HepG2 (cell line): Measurements from ENCODE around the gene UACA. TPM values are rescaled to one million over a fixed set of nuclear protein-coding genes. Genes with fewer than 3 reads are reported as not detected.

Experiments
- BCL6 ChIP-seq: IDR thresholded peaks from 2 replicates; pipeline ENCODE4 v1.6.1; 2016; ENCODE audit warnings: missing genetic modification reagents, missing compliant biosample characterization
- KDM5A ChIP-seq: fragments of 200-600 bp; sonication (generic); IDR thresholded peaks from 2 replicates; pipeline ENCODE4 v1.7.0; 2018; ENCODE audit warnings: antibody characterized with exemption, mild to moderate bottlenecking, low read length, borderline replicate concordance
- MEF2D ChIP-seq: sonication (generic); formaldehyde crosslinking; IDR thresholded peaks from 2 replicates; pipeline ENCODE4 v1.5.1; 2020; ENCODE audit warnings: mild to moderate bottlenecking, missing genetic modification reagents
- MEIS1 ChIP-seq: sonication (generic); formaldehyde crosslinking; IDR thresholded peaks from 2 replicates; pipeline ENCODE4 v1.9.0; 2021; ENCODE audit warnings: mild to moderate bottlenecking, missing genetic modification reagents, moderate library complexity, borderline replicate concordance
- MLLT10 ChIP-seq: sonication (generic); formaldehyde crosslinking; IDR thresholded peaks from 2 replicates; pipeline ENCODE4 v1.4.0; 2020; ENCODE audit warnings: missing genetic modification reagents
- NCOA1 ChIP-seq: sonication (generic); formaldehyde crosslinking; IDR thresholded peaks from 2 replicates; pipeline ENCODE4 v1.9.0; 2021; ENCODE audit warnings: missing genetic modification reagents
- NCOA5 ChIP-seq: sonication (generic); formaldehyde crosslinking; IDR thresholded peaks from 2 replicates; pipeline ENCODE4 v1.4.0; 2020; ENCODE audit warnings: missing genetic modification reagents
- RAD51 ChIP-seq: fragments of 450-650 bp; IDR thresholded peaks from 2 replicates; pipeline ENCODE4 v1.6.1; 2016; ENCODE audit warnings: borderline replicate concordance
- ZFP36L2 ChIP-seq: sonication (generic); formaldehyde crosslinking; IDR thresholded peaks from 2 replicates; pipeline ENCODE4 v1.4.0; 2020; ENCODE audit warnings: missing genetic modification reagents
- ZNF282 ChIP-seq: fragments of 450-650 bp; IDR thresholded peaks from 2 replicates; pipeline ENCODE4 v1.6.1; 2018; ENCODE audit not compliant: partially characterized antibody
- ZNF605 ChIP-seq: sonication (generic); formaldehyde crosslinking; IDR thresholded peaks from 2 replicates; pipeline ENCODE4 v1.8.0; 2022; ENCODE audit warnings: mild to moderate bottlenecking, missing genetic modification reagents
- polyA plus RNA-seq, 8 experiments: library from polyadenylated mRNA; depleted of rRNA in 3 of 8; stranded (reverse) in 7 of 8; unstranded in 1 of 8; fragments of >200 nt; fragmentation: Illumina TruSeq in 4 of 8; extraction: Trizol in 4 of 8; gene quantifications; 2 replicates each; pipeline versions ENCODE4 v1.2.1 to v1.2.3, GENCODE V29; 2011 to 2016; ENCODE audit warnings: low read depth in 4 of 8, missing spikeins in 1 of 8, mixed read lengths in 1 of 8; ENCODE audit not compliant: insufficient read depth in 1 of 8
- total RNA-seq, 5 experiments: library from RNA; depleted of rRNA; stranded (reverse); fragments of >200 nt; fragmentation: Illumina TruSeq; extraction: Trizol; gene quantifications; 2 replicates each; pipeline ENCODE4 v1.2.3, GENCODE V29; 2016; ENCODE audit warnings: low read depth in 1 of 5
- TF ChIP-seq, protein P1 (sequence below): sonication (generic); formaldehyde crosslinking; IDR thresholded peaks from 2 replicates; pipeline ENCODE4 v1.8.1; 2023; ENCODE audit warnings: mild to moderate bottlenecking, inconsistent platforms, moderate library complexity, missing genetic modification reagents, borderline replicate concordance
- TF ChIP-seq, protein P2 (sequence below): sonication (generic); formaldehyde crosslinking; IDR thresholded peaks from 2 replicates; pipeline ENCODE4 v1.5.0; 2020; ENCODE audit warnings: missing genetic modification reagents, mild to moderate bottlenecking, borderline replicate concordance
- TF ChIP-seq, protein P3 (sequence below): sonication (generic); formaldehyde crosslinking; IDR thresholded peaks from 2 replicates; pipeline ENCODE4 v1.4.0; 2020; ENCODE audit warnings: missing genetic modification reagents
- TF ChIP-seq, protein P4 (sequence below): sonication (generic); formaldehyde crosslinking; conservative IDR thresholded peaks from 2 replicates; pipeline ENCODE4 v1.8.0; 2022; ENCODE audit warnings: mild to moderate bottlenecking, moderate library complexity, missing genetic modification reagents
- TF ChIP-seq, protein P5 (sequence below): sonication (generic); IDR thresholded peaks from 2 replicates; pipeline ENCODE4 v1.6.1; 2016; ENCODE audit warnings: low read depth, borderline replicate concordance
- TF ChIP-seq, protein P6 (sequence below): IDR thresholded peaks from 2 replicates; pipeline ENCODE4 v1.6.1; 2012; ENCODE audit warnings: low read depth, low read length, improper control_type of control experiment
- TF ChIP-seq, protein P7 (sequence below): sonication (generic); formaldehyde crosslinking; IDR thresholded peaks from 2 replicates; pipeline ENCODE4 v1.5.0; 2020; ENCODE audit warnings: missing genetic modification reagents

Gene UACA
- total and polyA plus RNA-seq, 2 of the 13 experiments (the other 11 are each of a cell fraction or from before 2014, with no cell fraction given): 17.8 to 39.2 TPM

DNA sequence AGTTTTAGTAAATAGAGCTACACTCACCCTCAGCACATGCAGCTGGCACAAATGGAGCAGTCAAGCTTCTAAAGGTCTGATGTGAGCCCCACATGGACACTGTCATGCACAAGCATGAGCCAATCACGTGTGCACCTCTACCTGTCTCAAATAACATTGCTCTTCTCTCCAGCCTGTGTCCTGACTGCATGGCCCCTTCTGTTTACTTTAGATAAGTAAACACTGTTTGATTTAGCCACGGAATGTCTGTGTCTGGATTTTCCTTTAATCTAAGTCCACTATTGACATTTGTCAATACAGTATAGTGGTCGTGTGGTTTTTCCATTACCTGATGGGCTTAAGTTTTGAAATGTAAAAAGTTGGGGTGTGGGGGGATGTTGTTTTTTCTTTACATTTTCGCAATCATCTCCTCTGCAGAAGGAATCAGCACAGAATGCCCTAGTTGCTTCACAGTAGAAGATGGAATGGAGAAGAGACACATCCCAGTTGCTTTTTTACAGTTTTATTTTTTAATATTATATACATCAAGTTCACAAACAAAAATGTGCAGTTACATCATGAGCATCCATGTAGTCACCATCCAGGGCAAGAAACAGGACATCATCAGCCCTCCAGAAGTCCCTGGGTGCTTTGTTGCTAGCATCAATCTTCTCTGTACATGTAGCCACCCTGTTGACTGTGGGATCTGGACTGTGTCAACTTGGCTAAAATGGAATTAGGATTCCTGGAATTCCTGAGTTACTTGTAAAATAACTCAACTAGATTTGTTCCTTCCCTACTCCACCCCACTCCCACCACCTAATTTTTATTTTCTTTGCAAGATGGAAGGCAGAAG lies 146.1 kb downstream of the UACA start (continued):
- TF ChIP-seq, protein P1, sequence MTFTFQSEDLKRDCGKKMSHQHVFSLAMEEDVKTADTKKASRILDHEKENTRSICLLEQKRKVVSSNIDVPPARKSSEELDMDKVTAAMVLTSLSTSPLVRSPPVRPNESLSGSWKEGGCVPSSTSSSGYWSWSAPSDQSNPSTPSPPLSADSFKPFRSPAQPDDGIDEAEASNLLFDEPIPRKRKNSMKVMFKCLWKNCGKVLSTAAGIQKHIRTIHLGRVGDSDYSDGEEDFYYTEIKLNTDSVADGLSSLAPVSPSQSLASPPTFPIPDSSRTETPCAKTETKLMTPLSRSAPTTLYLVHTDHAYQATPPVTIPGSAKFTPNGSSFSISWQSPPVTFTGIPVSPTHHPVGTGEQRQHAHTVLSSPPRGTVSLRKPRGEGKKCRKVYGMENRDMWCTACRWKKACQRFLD: no peak
- TF ChIP-seq MLLT10 (CRISPR knock-in tag) (no peak), RAD51 (peak; percentile 51; the same call in 1 of the 2 replicates), ZFP36L2 (CRISPR knock-in tag) (no peak), NCOA5 (CRISPR knock-in tag) (no peak), BCL6 (peak; percentile 96), ZNF282 (no peak), MEIS1 (CRISPR knock-in tag) (0 out of 2 replicates have a peak, but pooled peaks have one; percentile 38), KDM5A (no peak), MEF2D (CRISPR knock-in tag) (peak; percentile 95), ZNF605 (CRISPR knock-in tag) (no peak), NCOA1 (CRISPR knock-in tag) (peak; percentile 91; the same call in 1 of the 2 replicates)
- TF ChIP-seq, protein P2, sequence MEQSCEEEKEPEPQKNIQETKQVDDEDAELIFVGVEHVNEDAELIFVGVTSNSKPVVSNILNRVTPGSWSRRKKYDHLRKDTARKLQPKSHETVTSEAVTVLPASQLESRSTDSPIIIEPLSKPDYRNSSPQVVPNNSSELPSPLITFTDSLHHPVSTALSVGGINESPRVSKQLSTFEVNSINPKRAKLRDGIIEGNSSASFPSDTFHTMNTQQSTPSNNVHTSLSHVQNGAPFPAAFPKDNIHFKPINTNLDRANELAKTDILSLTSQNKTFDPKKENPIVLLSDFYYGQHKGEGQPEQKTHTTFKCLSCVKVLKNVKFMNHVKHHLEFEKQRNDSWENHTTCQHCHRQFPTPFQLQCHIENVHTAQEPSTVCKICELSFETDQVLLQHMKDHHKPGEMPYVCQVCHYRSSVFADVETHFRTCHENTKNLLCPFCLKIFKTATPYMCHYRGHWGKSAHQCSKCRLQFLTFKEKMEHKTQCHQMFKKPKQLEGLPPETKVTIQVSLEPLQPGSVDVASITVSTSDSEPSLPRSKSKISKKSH: no peak
- TF ChIP-seq, protein P3, sequence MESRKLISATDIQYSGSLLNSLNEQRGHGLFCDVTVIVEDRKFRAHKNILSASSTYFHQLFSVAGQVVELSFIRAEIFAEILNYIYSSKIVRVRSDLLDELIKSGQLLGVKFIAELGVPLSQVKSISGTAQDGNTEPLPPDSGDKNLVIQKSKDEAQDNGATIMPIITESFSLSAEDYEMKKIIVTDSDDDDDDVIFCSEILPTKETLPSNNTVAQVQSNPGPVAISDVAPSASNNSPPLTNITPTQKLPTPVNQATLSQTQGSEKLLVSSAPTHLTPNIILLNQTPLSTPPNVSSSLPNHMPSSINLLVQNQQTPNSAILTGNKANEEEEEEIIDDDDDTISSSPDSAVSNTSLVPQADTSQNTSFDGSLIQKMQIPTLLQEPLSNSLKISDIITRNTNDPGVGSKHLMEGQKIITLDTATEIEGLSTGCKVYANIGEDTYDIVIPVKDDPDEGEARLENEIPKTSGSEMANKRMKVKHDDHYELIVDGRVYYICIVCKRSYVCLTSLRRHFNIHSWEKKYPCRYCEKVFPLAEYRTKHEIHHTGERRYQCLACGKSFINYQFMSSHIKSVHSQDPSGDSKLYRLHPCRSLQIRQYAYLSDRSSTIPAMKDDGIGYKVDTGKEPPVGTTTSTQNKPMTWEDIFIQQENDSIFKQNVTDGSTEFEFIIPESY (CRISPR knock-in tag): peak; percentile 67; the same call in 1 of the 2 replicates
- TF ChIP-seq, protein P4, sequence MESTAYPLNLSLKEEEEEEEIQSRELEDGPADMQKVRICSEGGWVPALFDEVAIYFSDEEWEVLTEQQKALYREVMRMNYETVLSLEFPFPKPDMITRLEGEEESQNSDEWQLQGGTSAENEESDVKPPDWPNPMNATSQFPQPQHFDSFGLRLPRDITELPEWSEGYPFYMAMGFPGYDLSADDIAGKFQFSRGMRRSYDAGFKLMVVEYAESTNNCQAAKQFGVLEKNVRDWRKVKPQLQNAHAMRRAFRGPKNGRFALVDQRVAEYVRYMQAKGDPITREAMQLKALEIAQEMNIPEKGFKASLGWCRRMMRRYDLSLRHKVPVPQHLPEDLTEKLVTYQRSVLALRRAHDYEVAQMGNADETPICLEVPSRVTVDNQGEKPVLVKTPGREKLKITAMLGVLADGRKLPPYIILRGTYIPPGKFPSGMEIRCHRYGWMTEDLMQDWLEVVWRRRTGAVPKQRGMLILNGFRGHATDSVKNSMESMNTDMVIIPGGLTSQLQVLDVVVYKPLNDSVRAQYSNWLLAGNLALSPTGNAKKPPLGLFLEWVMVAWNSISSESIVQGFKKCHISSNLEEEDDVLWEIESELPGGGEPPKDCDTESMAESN (CRISPR knock-in tag): no peak; the same call in none of the 2 replicates
- TF ChIP-seq, protein P5, sequence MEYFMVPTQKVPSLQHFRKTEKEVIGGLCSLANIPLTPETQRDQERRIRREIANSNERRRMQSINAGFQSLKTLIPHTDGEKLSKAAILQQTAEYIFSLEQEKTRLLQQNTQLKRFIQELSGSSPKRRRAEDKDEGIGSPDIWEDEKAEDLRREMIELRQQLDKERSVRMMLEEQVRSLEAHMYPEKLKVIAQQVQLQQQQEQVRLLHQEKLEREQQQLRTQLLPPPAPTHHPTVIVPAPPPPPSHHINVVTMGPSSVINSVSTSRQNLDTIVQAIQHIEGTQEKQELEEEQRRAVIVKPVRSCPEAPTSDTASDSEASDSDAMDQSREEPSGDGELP: peak; percentile 80; the same call in 1 of the 2 replicates
- TF ChIP-seq, protein P6, sequence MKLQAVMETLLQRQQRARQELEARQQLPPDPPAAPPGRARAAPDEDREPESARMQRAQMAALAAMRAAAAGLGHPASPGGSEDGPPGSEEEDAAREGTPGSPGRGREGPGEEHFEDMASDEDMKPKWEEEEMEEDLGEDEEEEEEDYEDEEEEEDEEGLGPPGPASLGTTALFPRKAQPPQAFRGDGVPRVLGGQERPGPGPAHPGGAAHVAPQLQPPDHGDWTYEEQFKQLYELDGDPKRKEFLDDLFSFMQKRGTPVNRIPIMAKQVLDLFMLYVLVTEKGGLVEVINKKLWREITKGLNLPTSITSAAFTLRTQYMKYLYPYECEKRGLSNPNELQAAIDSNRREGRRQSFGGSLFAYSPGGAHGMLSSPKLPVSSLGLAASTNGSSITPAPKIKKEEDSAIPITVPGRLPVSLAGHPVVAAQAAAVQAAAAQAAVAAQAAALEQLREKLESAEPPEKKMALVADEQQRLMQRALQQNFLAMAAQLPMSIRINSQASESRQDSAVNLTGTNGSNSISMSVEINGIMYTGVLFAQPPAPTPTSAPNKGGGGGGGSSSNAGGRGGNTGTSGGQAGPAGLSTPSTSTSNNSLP: peak; percentile 99
- TF ChIP-seq, protein P7, sequence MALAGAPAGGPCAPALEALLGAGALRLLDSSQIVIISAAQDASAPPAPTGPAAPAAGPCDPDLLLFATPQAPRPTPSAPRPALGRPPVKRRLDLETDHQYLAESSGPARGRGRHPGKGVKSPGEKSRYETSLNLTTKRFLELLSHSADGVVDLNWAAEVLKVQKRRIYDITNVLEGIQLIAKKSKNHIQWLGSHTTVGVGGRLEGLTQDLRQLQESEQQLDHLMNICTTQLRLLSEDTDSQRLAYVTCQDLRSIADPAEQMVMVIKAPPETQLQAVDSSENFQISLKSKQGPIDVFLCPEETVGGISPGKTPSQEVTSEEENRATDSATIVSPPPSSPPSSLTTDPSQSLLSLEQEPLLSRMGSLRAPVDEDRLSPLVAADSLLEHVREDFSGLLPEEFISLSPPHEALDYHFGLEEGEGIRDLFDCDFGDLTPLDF (CRISPR knock-in tag): no peak
